ENCODE results near the gene DPP6.
A peak's percentile ranks its signal among the peaks of the same experiment; 100 is the strongest.

Gene DPP6

DNA sequence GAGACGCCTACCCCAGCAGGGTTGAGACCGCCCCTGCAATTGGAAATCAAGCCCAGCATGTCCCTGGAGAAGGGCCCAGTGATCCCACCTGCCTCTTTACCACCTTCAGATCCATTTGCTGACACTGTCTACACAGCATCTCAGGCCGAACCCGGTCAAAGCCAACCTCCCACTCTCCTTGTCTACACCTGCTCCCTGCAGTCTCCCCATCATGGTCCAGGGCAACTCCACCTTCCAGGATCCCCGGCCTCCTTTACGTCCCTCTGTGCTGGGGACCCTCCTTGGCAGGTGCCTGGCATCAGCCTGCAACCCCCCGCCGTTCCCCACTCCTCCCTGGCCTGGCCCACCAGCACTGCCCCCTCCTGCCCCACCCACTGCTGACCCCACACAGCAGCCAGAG lies 723.5 kb downstream of the DPP6 start:
- Mint-ChIP-seq H3K36me3 (peaks cover 0 to 2% of the 10 kb centered on the region in 2 donors), H3K9me3 (peaks cover 5 to 7% of the 10 kb centered on the region in 2 donors), H3K27ac (no peak overlapping the region), H3K4me3 (no peak overlapping the region), H3K4me1 (no peaks in the 10 kb centered on the region), H3K27me3 (no peaks in the 10 kb centered on the region)
- DNase-seq (no peak), ATAC-seq (replicated peaks) (no peak)

DNA sequence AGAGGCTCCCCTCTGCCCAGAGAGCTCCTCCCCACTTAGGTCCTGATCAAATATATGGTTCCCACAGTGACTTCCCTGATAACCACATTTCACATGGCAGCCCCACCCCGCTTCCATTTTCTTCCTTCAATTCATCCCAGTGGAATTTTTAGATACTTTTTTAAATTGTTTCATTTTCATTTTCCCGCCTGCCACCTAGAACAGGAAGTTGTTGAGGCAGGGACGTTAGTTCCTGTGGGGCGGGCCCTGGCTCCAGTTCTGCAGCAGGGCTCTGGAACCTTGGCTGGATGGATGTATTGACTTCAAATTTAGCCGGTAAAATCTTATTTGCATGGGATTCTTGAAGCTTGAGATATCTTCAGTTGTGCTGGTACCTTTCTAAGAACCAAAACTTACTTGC lies 724.2 kb downstream of the DPP6 start:
- Mint-ChIP-seq H3K4me1 (no peaks in the 10 kb centered on the region), H3K27ac (no peak overlapping the region), H3K4me3 (no peak overlapping the region), H3K9me3 (peaks cover 8 to 12% of the 10 kb centered on the region in 2 donors), H3K27me3 (no peaks in the 10 kb centered on the region), H3K36me3 (peaks cover 0 to 2% of the 10 kb centered on the region in 2 donors)
- DNase-seq (no peak), ATAC-seq (replicated peaks) (no peak)

DNA sequence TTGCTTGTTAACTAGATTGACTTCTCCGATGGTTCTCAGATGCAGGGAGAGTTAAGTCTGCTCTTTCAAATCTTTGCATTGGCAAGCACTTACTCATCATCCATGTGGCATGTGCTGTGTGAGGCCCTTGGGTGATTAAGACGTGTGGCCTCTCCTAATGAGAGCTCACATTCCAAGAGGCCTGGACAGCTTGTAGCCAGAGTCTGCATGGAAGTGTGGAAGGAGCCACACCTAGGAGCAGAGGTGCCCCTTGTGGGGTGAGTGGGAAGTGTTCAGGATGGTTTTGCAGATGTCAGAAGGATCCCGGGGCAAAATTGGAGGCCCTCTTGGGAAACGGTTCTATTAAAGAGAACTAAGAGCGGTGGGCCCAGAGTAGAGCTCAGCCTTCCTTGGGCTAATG lies 724.8 kb downstream of the DPP6 start:
- Mint-ChIP-seq H3K9me3 (peaks cover 8 to 12% of the 10 kb centered on the region in 2 donors), H3K36me3 (peaks cover 0 to 2% of the 10 kb centered on the region in 2 donors), H3K27me3 (no peaks in the 10 kb centered on the region), H3K27ac (no peak overlapping the region), H3K4me3 (no peak overlapping the region), H3K4me1 (no peaks in the 10 kb centered on the region)
- ATAC-seq (replicated peaks) (no peak), DNase-seq (no peak)

DNA sequence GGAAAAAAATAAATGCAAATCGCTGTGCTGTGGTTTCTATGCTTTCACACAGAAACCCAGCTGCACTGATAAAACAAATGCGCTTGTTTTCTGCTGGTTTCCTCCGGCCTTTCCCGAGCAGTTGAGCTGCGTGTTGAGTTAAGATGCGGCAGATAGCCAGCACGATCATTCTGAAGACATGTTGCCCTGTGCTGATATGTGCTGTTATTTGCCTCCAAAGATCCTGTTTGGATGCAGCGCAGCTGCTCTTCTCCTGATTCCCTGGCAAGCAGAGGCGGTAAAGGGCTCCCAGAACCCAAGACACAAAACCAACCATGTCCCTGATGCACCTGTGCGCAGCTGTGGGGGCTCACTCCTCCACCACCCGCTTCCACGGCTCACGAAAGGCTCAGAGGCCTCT lies 725.3 kb downstream of the DPP6 start:
- Mint-ChIP-seq H3K4me1 (no peaks in the 10 kb centered on the region), H3K27ac (no peak overlapping the region), H3K9me3 (peaks cover 8 to 12% of the 10 kb centered on the region in 2 donors), H3K4me3 (no peak overlapping the region), H3K27me3 (no peaks in the 10 kb centered on the region), H3K36me3 (peaks cover 0 to 2% of the 10 kb centered on the region in 2 donors)
- ATAC-seq (replicated peaks) = no peak
- DNase-seq = no peak

DNA sequence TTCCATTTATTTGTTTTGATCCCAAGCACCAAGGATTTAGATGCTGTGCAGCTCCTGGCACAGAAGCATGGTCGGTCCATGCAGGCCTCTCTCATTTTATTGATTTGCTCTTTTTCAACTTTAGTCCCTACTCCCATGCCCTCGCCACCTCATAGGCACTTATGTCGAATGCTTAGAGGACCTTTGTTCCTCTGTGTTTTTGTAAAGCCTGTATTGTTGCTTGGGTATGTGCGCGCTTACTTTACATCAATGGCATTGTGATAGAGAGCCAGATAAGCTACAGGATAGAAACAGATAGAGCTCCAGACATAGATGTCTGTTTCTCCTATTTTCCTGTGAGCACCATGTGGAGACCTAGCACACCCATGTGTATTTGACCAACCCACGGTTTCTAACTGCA lies 725.7 kb downstream of the DPP6 start:
- Mint-ChIP-seq H3K4me1 (no peaks in the 10 kb centered on the region), H3K9me3 (peaks cover 8 to 12% of the 10 kb centered on the region in 2 donors), H3K27me3 (no peaks in the 10 kb centered on the region), H3K4me3 (no peak overlapping the region), H3K27ac (no peak overlapping the region), H3K36me3 (peaks cover 0 to 2% of the 10 kb centered on the region in 2 donors)
- ATAC-seq (replicated peaks) (no peak), DNase-seq (no peak)

DNA sequence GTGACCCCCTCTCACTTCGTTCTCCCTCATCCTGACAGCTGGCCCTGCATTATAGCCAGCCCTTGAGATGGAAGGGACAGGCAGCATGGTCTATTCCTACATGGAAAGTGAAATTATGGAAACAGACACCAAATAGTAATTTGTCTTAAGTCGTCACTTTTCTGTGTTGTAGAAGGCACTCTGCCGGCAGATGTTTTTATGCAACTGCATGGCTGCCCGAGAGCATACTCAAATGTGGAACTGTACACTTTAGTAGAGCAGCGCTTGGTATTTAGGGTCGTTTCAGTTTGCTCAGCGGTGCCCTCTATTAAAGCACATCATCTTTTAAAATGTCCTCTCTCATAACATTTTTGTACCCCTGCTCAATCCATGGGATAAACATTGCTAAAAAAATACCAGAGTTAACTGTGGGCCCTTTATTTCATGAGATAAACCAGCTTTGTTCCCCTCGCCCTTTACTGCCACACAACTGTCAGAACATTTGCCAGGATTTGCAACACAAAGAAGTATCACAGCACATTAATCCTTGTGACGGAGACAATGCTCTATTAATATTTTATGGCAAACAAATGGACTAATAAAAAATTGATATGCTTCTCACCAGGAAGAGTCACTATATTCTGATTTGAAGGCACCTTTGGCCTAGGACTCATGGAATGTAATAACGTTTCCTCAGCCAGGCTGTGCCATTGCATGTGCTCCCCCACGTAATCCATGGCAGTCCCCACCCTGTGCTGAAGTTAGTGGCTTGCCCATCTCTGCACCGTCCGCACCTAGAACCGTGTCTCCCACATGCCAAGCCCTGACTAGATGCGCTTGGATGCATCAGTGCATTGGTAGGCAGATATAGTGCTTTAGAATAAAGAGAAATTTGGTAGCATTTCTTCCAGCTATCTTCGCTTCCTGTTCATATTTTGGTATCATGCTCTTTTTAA lies 729.4 kb downstream of the DPP6 start:
- ATAC-seq (replicated peaks) = no peak
- Mint-ChIP-seq H3K4me3 (no peak overlapping the region), H3K27me3 (no peaks in the 10 kb centered on the region), H3K27ac (no peak overlapping the region), H3K9me3 (peaks cover 14 to 19% of the 10 kb centered on the region in 2 donors), H3K4me1 (no peaks in the 10 kb centered on the region), H3K36me3 (peaks cover 0 to 2% of the 10 kb centered on the region in 2 donors)
- DNase-seq = no peak

DNA sequence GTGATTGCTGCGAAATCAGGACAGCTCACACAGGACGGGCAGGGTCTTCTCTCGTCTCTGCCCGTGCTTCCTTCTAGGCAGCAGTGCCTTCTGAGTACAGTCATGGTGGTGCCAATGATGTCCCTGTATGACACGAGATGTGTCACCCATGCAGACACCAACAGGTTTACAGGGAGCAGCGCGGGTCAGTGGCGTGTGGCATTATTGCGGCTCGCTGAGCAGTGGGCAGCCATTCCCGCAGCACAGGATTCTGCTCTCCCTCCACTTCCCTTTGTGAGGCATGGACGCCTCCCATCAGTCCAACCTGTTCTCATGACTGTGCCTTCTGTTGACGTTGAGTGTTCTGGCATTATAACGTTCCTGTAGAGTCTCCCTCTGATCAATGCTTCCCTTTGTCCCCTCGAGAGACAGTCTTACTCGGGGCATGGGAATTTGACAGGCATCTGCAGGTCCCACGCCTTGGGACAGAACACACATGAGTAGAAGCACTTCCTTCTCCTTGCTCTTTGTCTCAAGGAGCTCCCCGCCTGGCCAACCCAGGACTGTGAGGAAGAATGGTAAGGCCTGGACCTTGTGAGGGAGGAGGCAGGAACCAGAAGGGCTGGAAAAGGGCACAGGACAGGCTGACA lies 731.2 kb downstream of the DPP6 start:
- no peak overlapping the region for H3K4me3 Mint-ChIP-seq
- no peaks in the 10 kb centered on the region for H3K4me1 Mint-ChIP-seq
- H3K36me3 Mint-ChIP-seq = peaks cover 0 to 2% of the 10 kb centered on the region in 2 donors
- H3K27me3 Mint-ChIP-seq = no peaks in the 10 kb centered on the region
- DNase-seq (no peak), ATAC-seq (replicated peaks) (no peak)
- H3K27ac Mint-ChIP-seq = no peak overlapping the region
- H3K9me3 Mint-ChIP-seq = peaks cover 14 to 19% of the 10 kb centered on the region in 2 donors

DNA sequence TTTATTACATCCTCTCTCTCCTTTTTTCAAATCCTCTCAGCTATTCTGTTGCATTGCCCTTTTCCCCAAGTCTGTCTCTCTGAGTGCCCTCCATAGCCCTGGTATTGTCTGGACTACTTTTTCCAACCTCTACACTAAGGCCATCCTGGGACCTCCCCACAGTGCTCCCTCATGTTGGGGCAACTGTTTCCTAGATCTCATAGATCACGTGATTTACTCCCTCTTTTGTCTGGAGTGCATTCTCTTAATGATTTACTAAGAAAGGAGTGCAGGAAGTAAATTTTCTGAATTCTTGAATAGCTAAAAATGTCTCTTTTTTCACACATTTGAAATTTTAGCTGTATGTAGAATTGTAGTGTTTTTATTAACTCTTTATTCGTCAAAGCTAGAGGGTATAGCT lies 733.7 kb downstream of the DPP6 start:
- DNase-seq (no peak), ATAC-seq (replicated peaks) (no peak)
- Mint-ChIP-seq H3K27me3 (peaks cover 5 to 7% of the 10 kb centered on the region in 2 donors), H3K9me3 (peaks cover 11 to 15% of the 10 kb centered on the region in 2 donors), H3K36me3 (no peaks in the 10 kb centered on the region), H3K27ac (no peak overlapping the region), H3K4me1 (no peaks in the 10 kb centered on the region), H3K4me3 (no peak overlapping the region)

DNA sequence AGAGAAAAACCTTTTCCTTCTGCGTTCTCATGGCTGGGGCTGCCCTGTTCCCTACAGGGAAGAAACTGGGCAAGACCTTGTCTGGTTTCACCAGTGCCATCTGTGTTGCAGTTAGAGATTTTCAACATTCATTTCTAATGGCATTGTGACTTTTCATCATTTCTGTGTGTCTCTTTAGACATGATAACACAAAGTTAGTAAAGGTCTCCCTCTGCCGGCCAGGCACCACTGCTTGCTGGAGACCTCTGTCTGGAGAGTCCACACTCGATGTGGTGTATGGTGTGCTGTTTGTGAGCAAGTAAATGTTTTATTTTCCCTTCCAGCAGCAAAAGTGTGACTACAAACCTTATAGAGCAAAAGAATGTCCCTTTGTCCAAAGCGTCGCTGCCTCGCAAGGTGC lies 737.2 kb downstream of the DPP6 start:
- peaks cover 10 to 13% of the 10 kb centered on the region in 2 donors for H3K9me3 Mint-ChIP-seq
- H3K4me3 Mint-ChIP-seq = no peak overlapping the region
- H3K36me3 Mint-ChIP-seq = peaks cover 0 to 1% of the 10 kb centered on the region in 2 donors
- peaks cover 30 to 31% of the 10 kb centered on the region in 2 donors for H3K27me3 Mint-ChIP-seq
- ATAC-seq (replicated peaks) (no peak), DNase-seq (no peak)
- H3K4me1 Mint-ChIP-seq = no peaks in the 10 kb centered on the region
- no peak overlapping the region for H3K27ac Mint-ChIP-seq

DNA sequence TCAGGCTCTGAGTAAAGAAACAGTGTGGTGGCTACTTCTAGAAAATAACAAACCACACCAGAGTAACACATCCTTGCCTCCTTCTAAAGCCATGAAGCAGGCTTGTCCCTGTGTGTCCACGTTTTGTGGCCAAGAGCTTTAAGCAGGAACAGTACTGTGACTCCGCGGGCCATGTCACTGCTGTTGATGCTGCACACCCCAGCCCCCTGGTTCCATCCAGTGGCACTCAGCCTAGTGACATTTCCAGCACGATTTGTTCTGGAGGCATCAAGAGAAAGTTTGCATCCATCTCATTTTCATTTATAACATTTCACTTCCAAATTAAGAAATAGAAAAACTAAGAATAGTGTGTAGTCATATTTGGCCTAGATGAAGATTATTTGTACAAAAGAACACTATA lies 739.4 kb downstream of the DPP6 start:
- ATAC-seq (replicated peaks) (no peak), DNase-seq (no peak)
- H3K27me3 Mint-ChIP-seq = peaks cover 33 to 46% of the 10 kb centered on the region in 2 donors
- peaks cover 0 to 1% of the 10 kb centered on the region in 2 donors for H3K36me3 Mint-ChIP-seq
- no peak overlapping the region for H3K27ac Mint-ChIP-seq
- peaks cover 3 to 5% of the 10 kb centered on the region in 2 donors for H3K9me3 Mint-ChIP-seq
- H3K4me1 Mint-ChIP-seq = no peaks in the 10 kb centered on the region
- H3K4me3 Mint-ChIP-seq = no peak overlapping the region

DNA sequence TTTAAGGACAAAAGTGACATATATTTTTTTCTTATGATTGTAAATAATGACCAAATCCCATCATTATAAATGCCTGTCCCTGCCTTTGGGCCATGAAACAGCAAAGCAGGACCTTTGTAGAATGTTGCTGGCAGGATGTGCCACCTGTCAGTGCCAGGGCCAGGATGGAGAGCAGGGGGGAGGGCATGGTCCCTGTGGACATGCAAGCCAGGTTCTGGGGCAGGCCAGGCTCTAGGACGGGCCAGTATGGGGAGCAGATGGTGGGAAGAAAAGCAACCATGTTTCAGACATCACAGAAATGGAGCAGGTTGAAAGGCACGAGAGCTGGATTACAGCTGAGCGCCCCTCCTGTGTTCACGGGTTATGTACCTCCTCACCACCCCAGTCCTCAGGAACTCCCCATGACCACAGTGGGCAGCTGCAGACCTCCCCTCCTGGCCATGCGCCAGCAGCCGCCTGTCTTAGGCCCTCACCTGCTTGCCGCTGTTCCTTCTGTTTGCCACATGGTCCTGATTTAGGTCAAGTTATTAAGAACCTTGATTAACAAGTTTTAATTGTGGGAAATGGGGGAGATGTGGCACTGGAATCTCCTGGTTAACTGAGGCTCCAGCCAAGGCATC lies 740.3 kb downstream of the DPP6 start:
- H3K4me3 Mint-ChIP-seq = no peak overlapping the region
- H3K27ac Mint-ChIP-seq = no peak overlapping the region
- peaks cover 0 to 1% of the 10 kb centered on the region in 2 donors for H3K36me3 Mint-ChIP-seq
- no peak for ATAC-seq (replicated peaks)
- no peak for DNase-seq
- H3K4me1 Mint-ChIP-seq = no peaks in the 10 kb centered on the region
- peaks cover 33 to 46% of the 10 kb centered on the region in 2 donors for H3K27me3 Mint-ChIP-seq
- H3K9me3 Mint-ChIP-seq = peaks cover 2 to 5% of the 10 kb centered on the region in 2 donors

DNA sequence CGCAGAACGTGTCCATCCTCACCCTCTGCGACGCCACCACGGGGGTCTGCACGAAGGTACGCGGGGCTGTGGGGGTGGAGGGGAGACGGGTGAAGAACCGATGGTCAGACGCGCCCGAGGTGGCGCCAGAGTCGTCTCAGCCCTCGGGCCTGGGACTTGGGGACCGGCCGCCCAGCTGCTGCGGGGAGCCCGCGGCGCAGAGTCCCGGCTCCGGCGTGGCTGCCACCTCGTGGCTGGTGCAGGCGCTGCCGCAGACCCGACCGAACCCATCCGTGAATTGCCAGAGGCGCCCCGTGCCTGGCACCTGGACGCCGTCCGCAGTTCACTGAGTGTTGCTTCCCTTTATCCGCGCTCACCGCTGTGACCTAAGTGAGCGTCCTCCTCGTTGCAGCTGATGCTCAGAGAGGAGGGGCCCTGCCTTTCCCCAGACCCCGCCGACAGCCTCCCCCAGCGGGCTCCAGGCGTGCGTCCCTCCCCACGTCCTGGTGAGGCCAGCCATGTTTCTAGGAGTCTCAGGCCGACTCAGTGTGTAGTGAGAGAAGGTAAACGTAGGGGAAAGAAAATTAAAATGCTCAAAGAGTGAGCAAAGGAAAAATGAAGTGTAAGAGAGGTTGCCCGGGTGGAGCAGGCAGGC lies 742.1 kb downstream of the DPP6 start:
- Mint-ChIP-seq H3K4me1 (no peaks in the 10 kb centered on the region), H3K9me3 (no peaks in the 10 kb centered on the region), H3K4me3 (no peak overlapping the region), H3K27me3 (peaks cover 28 to 39% of the 10 kb centered on the region in 2 donors), H3K36me3 (peaks cover 0 to 1% of the 10 kb centered on the region in 2 donors), H3K27ac (no peak overlapping the region)
- ATAC-seq (replicated peaks) (peak; percentile 53 to 55), DNase-seq (no peak)

DNA sequence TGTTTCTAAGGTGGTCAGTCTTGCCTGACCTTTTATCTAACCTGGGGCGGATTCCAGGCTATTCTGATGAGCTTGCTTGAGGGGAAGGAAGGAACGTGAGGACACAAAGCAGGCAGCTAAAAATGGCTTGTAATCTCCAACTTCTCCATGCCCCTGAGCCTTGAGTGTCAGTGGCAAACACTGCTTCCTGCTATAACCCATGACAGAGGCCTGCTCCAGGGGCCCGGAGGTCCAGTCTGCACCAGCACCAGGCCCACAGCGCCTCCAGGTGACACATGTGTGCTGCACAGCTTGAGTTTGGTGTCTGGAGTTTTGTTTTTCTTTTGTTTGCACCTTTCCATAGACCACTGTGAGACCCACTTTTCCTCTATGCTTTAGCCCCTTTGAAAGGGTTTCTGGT lies 742.8 kb downstream of the DPP6 start:
- H3K9me3 Mint-ChIP-seq = no peaks in the 10 kb centered on the region
- ATAC-seq (replicated peaks) (no peak), DNase-seq (no peak)
- peaks cover 0 to 1% of the 10 kb centered on the region in 2 donors for H3K36me3 Mint-ChIP-seq
- H3K27me3 Mint-ChIP-seq = peaks cover 28 to 39% of the 10 kb centered on the region in 2 donors
- H3K4me3 Mint-ChIP-seq = no peak overlapping the region
- no peaks in the 10 kb centered on the region for H3K4me1 Mint-ChIP-seq
- H3K27ac Mint-ChIP-seq = no peak overlapping the region

DNA sequence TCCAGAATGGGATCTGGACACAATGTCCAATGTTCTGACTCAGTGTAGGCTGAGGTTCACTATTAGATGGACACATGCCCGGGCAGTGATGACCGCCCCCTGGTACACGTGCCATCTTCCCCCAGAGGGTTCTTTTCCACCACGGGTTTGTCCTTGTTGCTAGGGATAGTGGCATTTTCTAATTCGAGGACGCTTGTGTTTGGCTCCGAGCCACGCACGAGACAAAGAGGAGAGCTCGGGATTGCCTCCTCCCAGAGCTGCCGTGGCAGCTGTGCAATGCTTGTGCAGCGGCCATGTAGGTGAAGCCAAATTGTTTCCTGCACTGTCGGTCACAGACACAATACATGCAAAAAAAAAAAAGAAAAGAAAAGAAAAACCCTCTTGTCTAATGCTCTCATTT lies 743.2 kb downstream of the DPP6 start:
- ATAC-seq (replicated peaks) (no peak), DNase-seq (no peak)
- H3K4me1 Mint-ChIP-seq = no peaks in the 10 kb centered on the region
- H3K27ac Mint-ChIP-seq = no peak overlapping the region
- H3K4me3 Mint-ChIP-seq = no peak overlapping the region
- peaks cover 28 to 39% of the 10 kb centered on the region in 2 donors for H3K27me3 Mint-ChIP-seq
- peaks cover 0 to 1% of the 10 kb centered on the region in 2 donors for H3K36me3 Mint-ChIP-seq
- H3K9me3 Mint-ChIP-seq = no peaks in the 10 kb centered on the region

Measured in stimulated activated naive B cell treated with anti-CD40 and anti-IgM and Interleukin-4, amounts not matched to agents 10 μg/mL and 1 μg/mL and 100 μg/mL, for 72 hours (primary cell).